Measurements from ENCODE around the gene LRRFIP2. TPM values are rescaled to one million over a fixed set of nuclear protein-coding genes. Genes with fewer than 3 reads are reported as not detected.

The LRRFIP2 gene
- total RNA-seq, 4 donors from 2014 or later: 67.1 to 102 (median 83.1) TPM

GRCh38 chr3:37168896-37169295 lies 5.5 kb downstream of the LRRFIP2 start:
- no peak for DNase-seq (ENCODE audit: low spot score in 2 of 2)
- intact Hi-C loops (cut with DNase I; ENCODE audit: low total_unique reads): no loop called here
- TF ChIP-seq POLR2A (IDR thresholded peaks at IDR 0.05): no peak
- TF ChIP-seq, protein P1, sequence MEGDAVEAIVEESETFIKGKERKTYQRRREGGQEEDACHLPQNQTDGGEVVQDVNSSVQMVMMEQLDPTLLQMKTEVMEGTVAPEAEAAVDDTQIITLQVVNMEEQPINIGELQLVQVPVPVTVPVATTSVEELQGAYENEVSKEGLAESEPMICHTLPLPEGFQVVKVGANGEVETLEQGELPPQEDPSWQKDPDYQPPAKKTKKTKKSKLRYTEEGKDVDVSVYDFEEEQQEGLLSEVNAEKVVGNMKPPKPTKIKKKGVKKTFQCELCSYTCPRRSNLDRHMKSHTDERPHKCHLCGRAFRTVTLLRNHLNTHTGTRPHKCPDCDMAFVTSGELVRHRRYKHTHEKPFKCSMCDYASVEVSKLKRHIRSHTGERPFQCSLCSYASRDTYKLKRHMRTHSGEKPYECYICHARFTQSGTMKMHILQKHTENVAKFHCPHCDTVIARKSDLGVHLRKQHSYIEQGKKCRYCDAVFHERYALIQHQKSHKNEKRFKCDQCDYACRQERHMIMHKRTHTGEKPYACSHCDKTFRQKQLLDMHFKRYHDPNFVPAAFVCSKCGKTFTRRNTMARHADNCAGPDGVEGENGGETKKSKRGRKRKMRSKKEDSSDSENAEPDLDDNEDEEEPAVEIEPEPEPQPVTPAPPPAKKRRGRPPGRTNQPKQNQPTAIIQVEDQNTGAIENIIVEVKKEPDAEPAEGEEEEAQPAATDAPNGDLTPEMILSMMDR (IDR thresholded peaks at IDR 0.05): no peak
- H3K4me3 ChIP-seq (ENCODE audit: low read depth, poor library complexity, severe bottlenecking): no peak overlapping the region
- WGBS, 2 donors: 79 to 82% methylated on average over 1 of the region's 1 CpG

DNA sequence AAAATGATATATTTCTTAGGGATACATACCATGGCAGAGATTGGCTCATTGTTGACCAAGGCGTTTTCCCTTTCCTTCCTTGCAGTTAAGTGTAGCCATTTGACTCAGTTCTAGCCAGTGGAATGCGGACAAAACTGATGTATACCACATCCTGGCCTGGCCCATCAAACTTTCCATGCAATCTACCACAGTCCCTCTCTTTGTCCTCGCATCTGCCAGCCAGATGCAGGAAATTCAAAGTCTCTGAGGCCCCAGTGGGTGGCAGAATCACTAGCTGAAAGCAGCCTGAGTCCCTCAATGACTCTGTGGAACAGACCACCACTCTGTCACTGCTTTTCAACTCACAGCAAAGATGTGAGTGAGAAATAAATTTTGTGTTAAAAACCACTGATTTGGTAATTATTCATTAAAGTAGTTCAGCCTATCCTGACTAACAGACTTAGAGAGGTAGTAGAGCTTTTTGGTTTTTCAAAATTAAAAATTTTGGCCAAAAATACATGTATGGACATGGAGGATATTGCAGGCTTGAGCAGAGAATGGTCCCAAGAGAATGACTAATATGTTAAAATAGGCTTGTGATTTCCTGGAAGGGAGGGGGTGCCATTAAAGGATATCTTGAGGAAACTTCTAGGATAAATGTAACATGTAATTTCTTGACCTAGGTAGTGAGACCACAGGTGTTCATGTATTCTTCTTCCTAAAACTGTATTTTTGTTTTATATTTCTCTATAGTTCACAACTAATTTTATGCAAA lies 10.9 kb downstream of the LRRFIP2 start:
- no peak for DNase-seq (ENCODE audit: low spot score in 2 of 2)
- no peak overlapping the region for H3K4me3 ChIP-seq (ENCODE audit: low read depth, poor library complexity, severe bottlenecking)
- intact Hi-C loops (cut with DNase I; ENCODE audit: low total_unique reads): no loop called here
- WGBS, 2 donors: 39 to 40% methylated on average over 3 of the region's 3 CpGs
- TF ChIP-seq, protein P1 (IDR thresholded peaks at IDR 0.05): no peak
- TF ChIP-seq POLR2A (IDR thresholded peaks at IDR 0.05): no peak

- DNase-seq (ENCODE audit: low spot score in 2 of 2): no peak
- intact Hi-C loops (cut with DNase I; ENCODE audit: low total_unique reads): no loop called here
- 81 to 85% methylated on average over 3 of the region's 3 CpGs for WGBS, 2 donors
- no peak for TF ChIP-seq POLR2A (IDR thresholded peaks at IDR 0.05)
- TF ChIP-seq, protein P1 (IDR thresholded peaks at IDR 0.05): no peak
- H3K4me3 ChIP-seq (ENCODE audit: low read depth, poor library complexity, severe bottlenecking): no peak overlapping the region
These were observed 11.7 kb downstream of the LRRFIP2 start for GRCh38 chr3:37162501-37163245.

- intact Hi-C loops (cut with DNase I; ENCODE audit: low total_unique reads): no loop called here
- no peak for TF ChIP-seq POLR2A (IDR thresholded peaks at IDR 0.05)
- TF ChIP-seq, protein P1 (IDR thresholded peaks at IDR 0.05): no peak
- DNase-seq (ENCODE audit: low spot score in 2 of 2): no peak
- 85 to 86% methylated on average over 3 of the region's 3 CpGs for WGBS, 2 donors
- no peak overlapping the region for H3K4me3 ChIP-seq (ENCODE audit: low read depth, poor library complexity, severe bottlenecking)
These were observed 13.0 kb downstream of the LRRFIP2 start for GRCh38 chr3:37161351-37161750.

DNA sequence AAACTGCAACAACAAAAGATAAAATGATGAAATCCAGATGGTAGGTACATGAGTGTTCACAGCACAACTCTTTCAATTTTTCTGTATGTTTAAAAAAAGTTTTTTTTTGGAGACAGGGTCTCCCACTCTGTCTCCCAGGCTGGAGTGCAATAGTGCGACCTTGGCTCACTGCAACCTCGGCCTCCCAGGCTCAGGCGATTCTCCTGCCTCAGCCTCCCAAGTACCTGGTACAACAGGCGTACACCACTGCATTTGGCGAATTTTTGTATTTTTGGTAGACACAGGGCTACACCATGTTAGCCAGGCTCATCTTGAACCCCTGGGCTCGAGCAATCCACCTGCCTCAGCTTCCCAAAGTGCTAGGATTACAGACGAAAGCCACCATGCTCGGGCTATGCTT lies 18.6 kb downstream of the LRRFIP2 start:
- TF ChIP-seq, protein P1 (IDR thresholded peaks at IDR 0.05): no peak
- TF ChIP-seq POLR2A (IDR thresholded peaks at IDR 0.05): no peak
- 96 to 97% methylated on average over 8 of the region's 8 CpGs for WGBS, 2 donors
- intact Hi-C loops (cut with DNase I; ENCODE audit: low total_unique reads): no loop called here
- no peak overlapping the region for H3K4me3 ChIP-seq (ENCODE audit: low read depth, poor library complexity, severe bottlenecking)
- no peak for DNase-seq (ENCODE audit: low spot score in 2 of 2)

Data from lower leg skin (tissue), 4 donors.